Lower lobe of right lung (tissue), 2 donors: ENCODE measurements around the gene CD82. TPM values are rescaled to one million over a fixed set of nuclear protein-coding genes. Genes with fewer than 3 reads are reported as not detected.

ENCODE experiments used
- ATAC-seq, 2 donors: fragments of 200-7000 bp; cut with Tn5 transposase; one replicate each; pipeline ENCODE4 v1.9.1; 2020 to 2022; ENCODE audit warnings: mild to moderate bottlenecking in 2 of 2, moderate library complexity in 2 of 2
- DNase-seq: peaks from one replicate; pipeline ENCODE4 v3.0.0-alpha.2; 2020
- H3K27ac ChIP-seq: fragments of 200-600 bp; one replicate; pipeline ENCODE4 v1.8.0; 2022
- H3K27me3 ChIP-seq: fragments of 200-600 bp; one replicate; pipeline ENCODE4 v1.8.0; 2022; ENCODE audit warnings: low read depth
- H3K36me3 ChIP-seq: fragments of 200-600 bp; one replicate; pipeline ENCODE4 v1.8.0; 2022; ENCODE audit warnings: mild to moderate bottlenecking
- H3K4me1 ChIP-seq: fragments of 200-600 bp; one replicate; pipeline ENCODE4 v1.8.0; 2022
- H3K4me3 ChIP-seq: fragments of 200-600 bp; one replicate; pipeline ENCODE4 v1.8.0; 2022; ENCODE audit warnings: mild to moderate bottlenecking
- H3K9me3 ChIP-seq: fragments of 200-600 bp; one replicate; pipeline ENCODE4 v1.8.0; 2022
- CTCF ChIP-seq: fragments of 200-600 bp; IDR thresholded peaks from one replicate; pipeline ENCODE4 v1.8.0; 2022; ENCODE audit warnings: antibody characterized with exemption, mild to moderate bottlenecking
- intact Hi-C: fragments of 100-400 bp; cut with DNase I; formaldehyde crosslinking; loops from one replicate; pipeline ENCODE4 v1.11.0; 2022
- total RNA-seq: library from RNA; stranded (reverse); fragmentation: NEBNext Ultra II Directional; extraction: Animal tissue kit (Norgen Biotek cat#: 25700); gene quantifications from one replicate; pipeline ENCODE4 v1.2.1, GENCODE V29; 2021
- donor health status: DM: no; HTN: yes; CAD: no; lungs with severe emphysema.

CD82 gene
- total RNA-seq, 1 donor from 2014 or later: 129 TPM

GRCh38 chr11:44625759-44626523 is 60.5 kb downstream of the CD82 start:
- no peak for ATAC-seq
- no peak overlapping the region for H3K4me3 ChIP-seq
- H3K27ac ChIP-seq: no peak overlapping the region
- no peaks in the 10 kb centered on the region for H3K27me3 ChIP-seq
- H3K36me3 ChIP-seq: no peaks in the 10 kb centered on the region
- H3K9me3 ChIP-seq: no peaks in the 10 kb centered on the region
- intact Hi-C loops: loop anchor here (10.0 kb wide), 1 partner anchor 279 kb away; no protein-coding TSS in a partner anchor
- peaks cover 43% of the 10 kb centered on the region for H3K4me1 ChIP-seq
- no peak for DNase-seq
- TF ChIP-seq CTCF: no peak

- DNase-seq (no peak), ATAC-seq (no peak)
- Histone ChIP-seq H3K4me3 (no peak overlapping the region), H3K4me1 (peaks cover 45% of the 10 kb centered on the region), H3K27ac (no peak overlapping the region), H3K27me3 (no peaks in the 10 kb centered on the region), H3K36me3 (no peaks in the 10 kb centered on the region), H3K9me3 (no peaks in the 10 kb centered on the region)
- no peak for TF ChIP-seq CTCF
- intact Hi-C loops: loop anchor here (10.0 kb wide), 1 partner anchor 278 kb away; no protein-coding TSS in a partner anchor
These were observed 61.2 kb downstream of the CD82 start for GRCh38 chr11:44626645-44627044.

GRCh38 chr11:44627165-44627789 is 61.8 kb downstream of the CD82 start:
- Histone ChIP-seq H3K27ac (peak overlapping the region; percentile 2), H3K4me1 (peaks cover 46% of the 10 kb centered on the region), H3K27me3 (no peaks in the 10 kb centered on the region), H3K4me3 (no peak overlapping the region), H3K9me3 (no peaks in the 10 kb centered on the region), H3K36me3 (no peaks in the 10 kb centered on the region)
- no peak for DNase-seq
- TF ChIP-seq CTCF: no peak
- no peak for ATAC-seq
- intact Hi-C loops: loop anchor here (10.0 kb wide), 1 partner anchor 278 kb away; no protein-coding TSS in a partner anchor

- H3K27ac ChIP-seq: peak overlapping the region; percentile 46
- intact Hi-C loops: loop anchor here (10.0 kb wide), 1 partner anchor 277 kb away; no protein-coding TSS in a partner anchor
- peak; percentile 70 for DNase-seq
These were observed 62.7 kb downstream of the CD82 start for GRCh38 chr11:44627911-44628729.

More at GRCh38 chr11:44627911-44628729, 62.7 kb downstream of the CD82 start:
- TF ChIP-seq CTCF: no peak
- Histone ChIP-seq H3K36me3 (no peaks in the 10 kb centered on the region), H3K9me3 (no peaks in the 10 kb centered on the region), H3K4me1 (peaks cover 49% of the 10 kb centered on the region), H3K27me3 (no peaks in the 10 kb centered on the region), H3K4me3 (no peak overlapping the region)
- peak; percentile 63 to 74 for ATAC-seq
